Mammary epithelial cell (primary cell): ENCODE measurements around the gene TTC29.

Experiments
- EZH2 ChIP-seq: IDR thresholded peaks from 2 replicates; pipeline ENCODE4 v1.6.1; 2012; ENCODE audit warnings: low read length, inconsistent platforms, borderline replicate concordance
- TF ChIP-seq, protein P1 (sequence below), 2 donors: IDR thresholded peaks in 1 of 2; conservative IDR thresholded peaks in 1 of 2; 2 replicates each; pipeline ENCODE4 v1.5.1; 2011 to 2012; ENCODE audit warnings: inconsistent platforms in 2 of 2, low read length in 2 of 2, mild to moderate bottlenecking in 2 of 2, control low read depth in 1 of 2, low read depth in 1 of 2; ENCODE audit not compliant: insufficient read depth in 1 of 2; ENCODE audit errors: extremely low read depth in 1 of 2

DNA sequence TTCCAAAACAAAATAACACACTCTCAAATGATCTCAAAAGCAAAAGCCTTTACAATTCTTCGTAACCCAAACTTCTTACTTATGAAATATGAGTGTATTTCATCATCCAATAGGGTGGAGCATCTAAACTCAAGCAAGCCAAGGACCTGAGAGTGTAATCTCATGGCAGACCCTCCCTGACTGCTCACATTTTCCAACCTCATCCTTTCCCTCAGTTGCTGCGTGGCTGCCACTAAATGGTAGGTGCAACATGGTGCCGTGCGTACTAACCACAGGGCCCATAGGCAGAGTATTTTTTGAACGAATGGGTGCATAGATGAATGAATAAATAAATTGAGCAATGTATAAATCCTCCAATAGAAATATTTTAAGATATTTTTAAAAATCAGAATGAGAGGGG lies 45.4 kb downstream of the TTC29 start:
- TF ChIP-seq, protein P1, sequence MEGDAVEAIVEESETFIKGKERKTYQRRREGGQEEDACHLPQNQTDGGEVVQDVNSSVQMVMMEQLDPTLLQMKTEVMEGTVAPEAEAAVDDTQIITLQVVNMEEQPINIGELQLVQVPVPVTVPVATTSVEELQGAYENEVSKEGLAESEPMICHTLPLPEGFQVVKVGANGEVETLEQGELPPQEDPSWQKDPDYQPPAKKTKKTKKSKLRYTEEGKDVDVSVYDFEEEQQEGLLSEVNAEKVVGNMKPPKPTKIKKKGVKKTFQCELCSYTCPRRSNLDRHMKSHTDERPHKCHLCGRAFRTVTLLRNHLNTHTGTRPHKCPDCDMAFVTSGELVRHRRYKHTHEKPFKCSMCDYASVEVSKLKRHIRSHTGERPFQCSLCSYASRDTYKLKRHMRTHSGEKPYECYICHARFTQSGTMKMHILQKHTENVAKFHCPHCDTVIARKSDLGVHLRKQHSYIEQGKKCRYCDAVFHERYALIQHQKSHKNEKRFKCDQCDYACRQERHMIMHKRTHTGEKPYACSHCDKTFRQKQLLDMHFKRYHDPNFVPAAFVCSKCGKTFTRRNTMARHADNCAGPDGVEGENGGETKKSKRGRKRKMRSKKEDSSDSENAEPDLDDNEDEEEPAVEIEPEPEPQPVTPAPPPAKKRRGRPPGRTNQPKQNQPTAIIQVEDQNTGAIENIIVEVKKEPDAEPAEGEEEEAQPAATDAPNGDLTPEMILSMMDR (conservative IDR thresholded peaks at IDR 0.05 in 1 of 2, IDR thresholded peaks at IDR 0.05 in 1 of 2; ENCODE audit: extremely low read depth in 1 of 2, insufficient read depth in 1 of 2, low read depth in 1 of 2, low read length in 2 of 2), result no peak
- no peak for TF ChIP-seq EZH2
